K562 (cell line): Measurements from ENCODE around the gene TMEM88. TPM values are rescaled to one million over a fixed set of nuclear protein-coding genes. Genes with fewer than 3 reads are reported as not detected.
A peak's percentile ranks its signal among the peaks of the same experiment; 100 is the strongest.

Experiments
- ATAC-seq: fragments of 200-7000 bp; cut with Tn5 transposase; 3 replicates; pipeline ENCODE4 v1.9.1; 2020; ENCODE audit warnings: moderate library complexity
- BruUV-seq: library from RNA; stranded (reverse); fragments of 400-500 nt; replicated peaks from 2 replicates; lab custom pipeline; 2021; lab: Mats Ljungman, UMichigan
- CTCF ChIA-PET: fragments of 300-600 bp; formaldehyde crosslinking; extraction: SDS; loops from one replicate; lab custom pipeline; 2021; ENCODE audit warnings: low intra/inter-chr PET ratio; lab: Yijun Ruan, JAX
- POLR2A ChIA-PET: fragments of 300-600, 350-650 bp; sonication (Branson Sonifier 250); formaldehyde crosslinking; extraction: SDS; loops from one replicate; lab custom pipeline; 2021; ENCODE audit warnings: antibody characterized with exemption, inconsistent platforms; lab: Yijun Ruan, JAX
- DNase-seq, 4 experiments: peaks; one replicate each; pipeline versions ENCODE4 v3.0.0 to v3.0.0-alpha.2; 2011 to 2018; ENCODE audit warnings: low spot score in 3 of 4, mixed read lengths in 3 of 4; ENCODE audit errors: extremely low read depth in 1 of 4
- FAIRE-seq: peaks from 2 replicates; lab custom pipeline; 2011; peaks lifted over from hg19 to GRCh38; lab: Jason Lieb, UNC
- H2AFZ ChIP-seq: 2 replicates; pipeline ENCODE4 v1.6.0; 2011; ENCODE audit warnings: low read depth, low read length, control low read depth, inconsistent platforms
- H3K27ac ChIP-seq: fragments of 200-600 bp; 3 replicates; pipeline ENCODE4 v1.8.0; 2011; ENCODE audit warnings: low read depth, mild to moderate bottlenecking, control low read depth, inconsistent platforms, low read length, moderate library complexity, mixed read lengths; ENCODE audit errors: extremely low read depth
- H3K27me3 ChIP-seq, 2 experiments: fragments of 300-600 bp in 1 of 2; 2 replicates in 1 of 2; 3 replicates in 1 of 2; pipeline versions ENCODE4 v1.6.0 to v1.8.0; 2011; ENCODE audit warnings: inconsistent platforms in 2 of 2, low read length in 2 of 2, mild to moderate bottlenecking in 1 of 2, mixed read lengths in 1 of 2, moderate library complexity in 1 of 2; ENCODE audit not compliant: control insufficient read depth in 2 of 2, insufficient read depth in 2 of 2
- H3K36me3 ChIP-seq: fragments of 300-600 bp; 3 replicates; pipeline ENCODE4 v1.8.0; 2011; ENCODE audit warnings: mild to moderate bottlenecking, low read length, inconsistent platforms; ENCODE audit not compliant: control insufficient read depth, insufficient read depth
- H3K4me1 ChIP-seq, 2 experiments: fragments of 200-600 bp in 1 of 2; replicated peaks in 1 of 2; 2 replicates in 1 of 2; 3 replicates in 1 of 2; pipeline versions ENCODE4 v1.5.1 to v1.8.0; 2011; ENCODE audit warnings: inconsistent platforms in 2 of 2, low read length in 2 of 2, mild to moderate bottlenecking in 1 of 2, mixed read lengths in 1 of 2, moderate library complexity in 1 of 2; ENCODE audit not compliant: control insufficient read depth in 2 of 2, insufficient read depth in 2 of 2
- H3K4me2 ChIP-seq: 2 replicates; pipeline ENCODE4 v1.6.1; 2011; ENCODE audit warnings: low read length, control low read depth, inconsistent platforms, mixed read lengths; ENCODE audit not compliant: insufficient read depth
- H3K4me3 ChIP-seq: fragments of 200-600 bp; sonication (generic), shearing (Covaris generic); 2 replicates; pipeline ENCODE4 v1.5.1; 2016; ENCODE audit warnings: control low read depth, inconsistent platforms
- H3K79me2 ChIP-seq: fragments of 200-600 bp; 3 replicates; pipeline ENCODE4 v1.8.0; 2011; ENCODE audit warnings: low read length, inconsistent platforms; ENCODE audit not compliant: control insufficient read depth, insufficient read depth
- H3K9ac ChIP-seq, 2 experiments: 2 replicates each; pipeline versions ENCODE4 v1.6.0 to v1.6.1; 2011; ENCODE audit warnings: low read depth in 2 of 2, low read length in 2 of 2, control low read depth in 1 of 2, inconsistent platforms in 1 of 2, mild to moderate bottlenecking in 1 of 2, mixed read lengths in 1 of 2; ENCODE audit not compliant: insufficient read depth in 1 of 2
- H3K9me1 ChIP-seq: one replicate; pipeline ENCODE4 v1.6.0; 2011; ENCODE audit warnings: inconsistent platforms, mild to moderate bottlenecking, low read length, moderate library complexity; ENCODE audit not compliant: control insufficient read depth, insufficient read depth
- H3K9me3 ChIP-seq: replicated peaks from 2 replicates; pipeline ENCODE4 v1.5.1; 2011; ENCODE audit warnings: low read depth, low read length, inconsistent platforms; ENCODE audit not compliant: control insufficient read depth, insufficient read depth
- H4K20me1 ChIP-seq: replicated peaks from 2 replicates; pipeline ENCODE4 v1.6.1; 2011; ENCODE audit warnings: low read length, inconsistent platforms, mixed read lengths; ENCODE audit not compliant: control insufficient read depth, insufficient read depth
- CTBP1 ChIP-seq: fragments of 450-650 bp; IDR thresholded peaks from 2 replicates; pipeline ENCODE4 v1.6.1; 2016; ENCODE audit warnings: borderline replicate concordance
- JUND ChIP-seq, 2 experiments: IDR thresholded peaks; 2 replicates in 1 of 2; 3 replicates in 1 of 2; pipeline ENCODE4 v1.6.1; 2011; ENCODE audit warnings: borderline replicate concordance in 2 of 2, low read depth in 2 of 2, low read length in 2 of 2, improper control_type of control experiment in 1 of 2, missing biosample characterization in 1 of 2, missing genetic modification characterization in 1 of 2, missing genetic modification reagents in 1 of 2
- MAFG ChIP-seq: fragments of 450-650 bp; conservative IDR thresholded peaks from 2 replicates; pipeline ENCODE4 v1.6.1; 2016; ENCODE audit warnings: missing genetic modification characterization, missing compliant biosample characterization
- MEIS2 ChIP-seq: fragments of 450-650 bp; IDR thresholded peaks from 2 replicates; pipeline ENCODE4 v1.6.1; 2014; ENCODE audit warnings: mild to moderate bottlenecking; ENCODE audit not compliant: partially characterized antibody
- MNT ChIP-seq, 2 experiments: fragments of 450-650 bp; conservative IDR thresholded peaks; 2 replicates each; pipeline ENCODE4 v1.6.1; 2017; ENCODE audit warnings: mild to moderate bottlenecking in 2 of 2, moderate library complexity in 2 of 2
- MYC ChIP-seq, 2 experiments: fragments of 250-450 bp in 1 of 2; sonication (Bioruptor Pico) in 1 of 2; IDR thresholded peaks; 2 replicates each; pipeline versions ENCODE4 v1.5.1 to v1.6.1; 2012 to 2021; ENCODE audit warnings: low read depth in 2 of 2, borderline replicate concordance in 1 of 2, improper control_type of control experiment in 1 of 2, low read length in 1 of 2, mild to moderate bottlenecking in 1 of 2, moderate library complexity in 1 of 2
- NFE2 ChIP-seq: IDR thresholded peaks from 2 replicates; pipeline ENCODE4 v1.6.1; 2014; ENCODE audit warnings: antibody characterized with exemption, low read depth
- XRCC3 ChIP-seq: fragments of 450-650 bp; IDR thresholded peaks from 2 replicates; pipeline ENCODE4 v1.6.1; 2017; ENCODE audit warnings: mild to moderate bottlenecking, moderate library complexity
- WGBS: fragments of 100-300 bp; shearing (Covaris generic); methylation state at CpG from one replicate; pipeline ENCODE4 v1.1.6; 2016; ENCODE audit warnings: low coverage, mixed read lengths; ENCODE audit not compliant: insufficient coverage; ENCODE audit errors: missing lambda C conversion rate; 5-methylcytosine and 5-hydroxymethylcytosine counted together
- in situ Hi-C: fragments of 300-500 bp; cut with MboI; formaldehyde crosslinking; loops from 4 replicates; pipeline ENCODE4 v1.15.0; 2018; ENCODE audit warnings: inconsistent platforms, mixed read lengths
- intact Hi-C: fragments of 100-400 bp; cut with micrococcal nuclease; formaldehyde crosslinking; loops from 2 replicates; pipeline ENCODE4 v1.14.2; 2022
- polyA plus RNA-seq, 8 experiments: library from polyadenylated mRNA; depleted of rRNA in 4 of 8; stranded (reverse) in 5 of 8; unstranded in 3 of 8; fragments of >200 nt; fragmentation: Nextera tagmentation in 2 of 8; fragmentation: Illumina TruSeq in 1 of 8; extraction: Ambion mirVana in 2 of 8; extraction: Trizol in 1 of 8; gene quantifications; 2 replicates each; pipeline versions ENCODE4 v1.2.1 to v1.2.3, GENCODE V29; 2011 to 2014; ENCODE audit warnings: inconsistent platforms in 1 of 8, missing spikeins in 1 of 8
- total RNA-seq, 7 experiments: library from RNA; depleted of rRNA in 6 of 7; stranded (reverse); fragments of >200 nt in 6 of 7; fragmentation: Illumina TruSeq in 2 of 7; extraction: Trizol in 2 of 7; gene quantifications; 2 replicates each; pipeline versions ENCODE4 v1.2.1 to v1.2.3, GENCODE V29; 2011 to 2021; ENCODE audit warnings: low replicate concordance in 1 of 7
- TF ChIP-seq, protein P1 (sequence below), 3 experiments: IDR thresholded peaks in 2 of 3; conservative IDR thresholded peaks in 1 of 3; 2 replicates each; pipeline ENCODE4 v1.5.1; 2011 to 2012; ENCODE audit warnings: low read length in 3 of 3, mild to moderate bottlenecking in 3 of 3, control low read depth in 2 of 3, improper control_type of control experiment in 1 of 3, inconsistent platforms in 1 of 3, low read depth in 1 of 3, mixed read lengths in 1 of 3, moderate library complexity in 1 of 3; ENCODE audit not compliant: insufficient read depth in 2 of 3
- TF ChIP-seq, protein P2 (sequence below): fragments of 450-650 bp; IDR thresholded peaks from 2 replicates; pipeline ENCODE4 v1.6.1; 2016
- TF ChIP-seq, protein P3 (sequence below): fragments of 250-450 bp; sonication (Bioruptor Pico); IDR thresholded peaks from 2 replicates; pipeline ENCODE4 v1.9.0; 2021; ENCODE audit warnings: mild to moderate bottlenecking, inconsistent platforms

TMEM88 gene
- total and polyA plus RNA-seq, 9 of the 15 experiments (the other 6 are each of a cell fraction or from before 2014, with no cell fraction given), result 0.10 to 1.4 (median 0.36) TPM; not detected in 3

GRCh38 chr17:7825206-7825990 is 29.5 kb upstream of the TMEM88 start:
- ChIA-PET POLR2A (interaction anchor here (0.6 to 0.9 kb wide), 6 partner anchors 9 to 182 kb away, joined by 3 to 5 read pairs (median 4); no protein-coding TSS in a partner anchor), CTCF (interaction anchor here (0.5 to 0.6 kb wide), 2 partner anchors 96 to 177 kb away, joined by 7 read pairs; no protein-coding TSS in a partner anchor)
- in situ Hi-C loops, result no loop called here
- intact Hi-C loops, result loop anchor here (10.0 kb wide), 1 partner anchor 219 kb away; no protein-coding TSS in a partner anchor
- peaks cover 0 to 9% of the 10 kb centered on the region in 2 experiments; a peak in 2 of 5 replicates for H3K4me1 ChIP-seq
- FAIRE-seq (no peak), ATAC-seq (0 out of 3 replicates have a peak, but pooled peaks have one; percentile 47), DNase-seq (peak in 1 of 4 experiments; percentile 29)
- H3K79me2 ChIP-seq, result no peaks in the 10 kb centered on the region
- no TSS peak for BruUV-seq
- no peak overlapping the region for H2AFZ ChIP-seq
- 0% methylated on average over 12 of the region's 12 CpGs for WGBS
- H3K4me3 ChIP-seq, result no peak overlapping the region
- H3K9me3 ChIP-seq, result no peaks in the 10 kb centered on the region
- no peak overlapping the region for H3K9ac ChIP-seq
- H3K27ac ChIP-seq, result no peak overlapping the region
- H4K20me1 ChIP-seq, result no peaks in the 10 kb centered on the region
- H3K4me2 ChIP-seq, result no peak overlapping the region
- H3K27me3 ChIP-seq, result peaks cover 9 to 32% of the 10 kb centered on the region in 2 experiments; a peak in 4 of 5 replicates
- no peaks in the 10 kb centered on the region for H3K9me1 ChIP-seq
- H3K36me3 ChIP-seq, result no peaks in the 10 kb centered on the region
- peak; percentile 41 to 55; a peak in 2 of 4 replicates for TF ChIP-seq MNT (conservative IDR thresholded peaks at IDR 0.05)
- TF ChIP-seq MYC (IDR thresholded peaks at IDR 0.05; ENCODE audit: low read depth, low read length), result peak; percentile 39; the same call in 1 of the 2 replicates
- TF ChIP-seq MYC (CRISPR knock-in tag; IDR thresholded peaks at IDR 0.05; ENCODE audit: borderline replicate concordance, low read depth), result no peak
- peak; percentile 37 for TF ChIP-seq MEIS2
- no peak for TF ChIP-seq XRCC3
- peak; percentile 37; the same call in 1 of the 2 replicates for TF ChIP-seq JUND (IDR thresholded peaks at IDR 0.05; ENCODE audit: borderline replicate concordance, low read depth, low read length)
- TF ChIP-seq JUND (tag; IDR thresholded peaks at IDR 0.05; ENCODE audit: borderline replicate concordance, low read depth, low read length), result no peak
- peak; percentile 45; the same call in 1 of the 2 replicates for TF ChIP-seq NFE2
- TF ChIP-seq, protein P1, sequence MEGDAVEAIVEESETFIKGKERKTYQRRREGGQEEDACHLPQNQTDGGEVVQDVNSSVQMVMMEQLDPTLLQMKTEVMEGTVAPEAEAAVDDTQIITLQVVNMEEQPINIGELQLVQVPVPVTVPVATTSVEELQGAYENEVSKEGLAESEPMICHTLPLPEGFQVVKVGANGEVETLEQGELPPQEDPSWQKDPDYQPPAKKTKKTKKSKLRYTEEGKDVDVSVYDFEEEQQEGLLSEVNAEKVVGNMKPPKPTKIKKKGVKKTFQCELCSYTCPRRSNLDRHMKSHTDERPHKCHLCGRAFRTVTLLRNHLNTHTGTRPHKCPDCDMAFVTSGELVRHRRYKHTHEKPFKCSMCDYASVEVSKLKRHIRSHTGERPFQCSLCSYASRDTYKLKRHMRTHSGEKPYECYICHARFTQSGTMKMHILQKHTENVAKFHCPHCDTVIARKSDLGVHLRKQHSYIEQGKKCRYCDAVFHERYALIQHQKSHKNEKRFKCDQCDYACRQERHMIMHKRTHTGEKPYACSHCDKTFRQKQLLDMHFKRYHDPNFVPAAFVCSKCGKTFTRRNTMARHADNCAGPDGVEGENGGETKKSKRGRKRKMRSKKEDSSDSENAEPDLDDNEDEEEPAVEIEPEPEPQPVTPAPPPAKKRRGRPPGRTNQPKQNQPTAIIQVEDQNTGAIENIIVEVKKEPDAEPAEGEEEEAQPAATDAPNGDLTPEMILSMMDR (IDR thresholded peaks at IDR 0.05 in 2 of 3, conservative IDR thresholded peaks at IDR 0.05 in 1 of 3; ENCODE audit: insufficient read depth in 2 of 3, low read depth in 1 of 3, low read length in 3 of 3), result peak; percentile 16 to 42 (median 35); a peak in 3 of 6 replicates
- TF ChIP-seq CTBP1, result peak; percentile 52; the same call in 1 of the 2 replicates
- TF ChIP-seq, protein P2, sequence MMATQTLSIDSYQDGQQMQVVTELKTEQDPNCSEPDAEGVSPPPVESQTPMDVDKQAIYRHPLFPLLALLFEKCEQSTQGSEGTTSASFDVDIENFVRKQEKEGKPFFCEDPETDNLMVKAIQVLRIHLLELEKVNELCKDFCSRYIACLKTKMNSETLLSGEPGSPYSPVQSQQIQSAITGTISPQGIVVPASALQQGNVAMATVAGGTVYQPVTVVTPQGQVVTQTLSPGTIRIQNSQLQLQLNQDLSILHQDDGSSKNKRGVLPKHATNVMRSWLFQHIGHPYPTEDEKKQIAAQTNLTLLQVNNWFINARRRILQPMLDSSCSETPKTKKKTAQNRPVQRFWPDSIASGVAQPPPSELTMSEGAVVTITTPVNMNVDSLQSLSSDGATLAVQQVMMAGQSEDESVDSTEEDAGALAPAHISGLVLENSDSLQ, result 0 out of 2 replicates have a peak, but pooled peaks have one; percentile 34
- peak; percentile 22; the same call in 1 of the 2 replicates for TF ChIP-seq MAFG
- TF ChIP-seq, protein P3, sequence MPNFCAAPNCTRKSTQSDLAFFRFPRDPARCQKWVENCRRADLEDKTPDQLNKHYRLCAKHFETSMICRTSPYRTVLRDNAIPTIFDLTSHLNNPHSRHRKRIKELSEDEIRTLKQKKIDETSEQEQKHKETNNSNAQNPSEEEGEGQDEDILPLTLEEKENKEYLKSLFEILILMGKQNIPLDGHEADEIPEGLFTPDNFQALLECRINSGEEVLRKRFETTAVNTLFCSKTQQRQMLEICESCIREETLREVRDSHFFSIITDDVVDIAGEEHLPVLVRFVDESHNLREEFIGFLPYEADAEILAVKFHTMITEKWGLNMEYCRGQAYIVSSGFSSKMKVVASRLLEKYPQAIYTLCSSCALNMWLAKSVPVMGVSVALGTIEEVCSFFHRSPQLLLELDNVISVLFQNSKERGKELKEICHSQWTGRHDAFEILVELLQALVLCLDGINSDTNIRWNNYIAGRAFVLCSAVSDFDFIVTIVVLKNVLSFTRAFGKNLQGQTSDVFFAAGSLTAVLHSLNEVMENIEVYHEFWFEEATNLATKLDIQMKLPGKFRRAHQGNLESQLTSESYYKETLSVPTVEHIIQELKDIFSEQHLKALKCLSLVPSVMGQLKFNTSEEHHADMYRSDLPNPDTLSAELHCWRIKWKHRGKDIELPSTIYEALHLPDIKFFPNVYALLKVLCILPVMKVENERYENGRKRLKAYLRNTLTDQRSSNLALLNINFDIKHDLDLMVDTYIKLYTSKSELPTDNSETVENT (CRISPR knock-in tag), result no peak
